Esophagus squamous epithelium (tissue), 5 donors: ENCODE results near the gene EIPR1. TPM values are rescaled to one million over a fixed set of nuclear protein-coding genes. Genes with fewer than 3 reads are reported as not detected.

Experiments used
- DNase-seq: peaks from one replicate; lab custom pipeline; 2025; lab: John Stamatoyannopoulos, UW
- H3K27ac ChIP-seq, 4 donors: fragments of 200-600 bp; sonication (generic); one replicate each; pipeline ENCODE4 v1.5.1; 2016 to 2019; ENCODE audit warnings: mild to moderate bottlenecking in 1 of 4
- H3K27me3 ChIP-seq, 4 donors: fragments of 200-600 bp; sonication (generic); 1 replicate in 3 of 4; 2 replicates in 1 of 4; pipeline versions ENCODE4 v1.5.1 to v1.6.0; 2017 to 2021; ENCODE audit warnings: antibody characterized with exemption in 1 of 4
- H3K36me3 ChIP-seq, 3 donors: fragments of 200-600 bp; sonication (generic); one replicate each; pipeline ENCODE4 v1.5.1; 2016 to 2019
- H3K4me1 ChIP-seq, 3 donors: fragments of 200-600 bp; sonication (generic); one replicate each; pipeline ENCODE4 v1.5.1; 2017 to 2019
- H3K4me3 ChIP-seq, 4 donors: fragments of 200-600 bp; sonication (generic); 1 replicate in 3 of 4; 2 replicates in 1 of 4; pipeline ENCODE4 v1.5.1; 2016 to 2019; ENCODE audit warnings: mild to moderate bottlenecking in 2 of 4, moderate library complexity in 1 of 4
- H3K9me3 ChIP-seq, 3 donors: fragments of 200-600 bp; sonication (generic); one replicate each; pipeline ENCODE4 v1.5.1; 2016 to 2019
- CTCF ChIP-seq, 6 experiments: fragments of 450-650 bp in 4 of 6; fragments of 200-600 bp in 2 of 6; sonication (generic) in 2 of 6; IDR thresholded peaks; one replicate each; pipeline ENCODE4 v1.5.1; 2016 to 2019; ENCODE audit warnings: antibody characterized with exemption in 6 of 6, mild to moderate bottlenecking in 4 of 6, moderate library complexity in 4 of 6
- POLR2A ChIP-seq, 4 donors: fragments of 450-650 bp; IDR thresholded peaks; one replicate each; pipeline ENCODE4 v1.6.1; 2017; ENCODE audit warnings: antibody characterized with exemption in 4 of 4, mild to moderate bottlenecking in 4 of 4, moderate library complexity in 3 of 4
- WGBS, 2 donors: methylation state at CpG; one replicate each; pipeline ENCODE4 v1.1.5; 2018; 5-methylcytosine and 5-hydroxymethylcytosine counted together
- intact Hi-C: fragments of 100-400 bp; cut with DNase I; formaldehyde crosslinking; loops from one replicate; pipeline ENCODE4 v1.15.0; 2022
- total RNA-seq, 4 donors: library from RNA; depleted of rRNA; stranded (reverse); fragments of >200 nt; gene quantifications; one replicate each; pipeline ENCODE4 v1.1.0, GENCODE V29; 2016
- donor health status: DM: yes; HTN: yes; CAD: no.

Gene EIPR1
- total RNA-seq, 4 donors from 2014 or later = 27.3 to 50.6 (median 31.9) TPM

DNA sequence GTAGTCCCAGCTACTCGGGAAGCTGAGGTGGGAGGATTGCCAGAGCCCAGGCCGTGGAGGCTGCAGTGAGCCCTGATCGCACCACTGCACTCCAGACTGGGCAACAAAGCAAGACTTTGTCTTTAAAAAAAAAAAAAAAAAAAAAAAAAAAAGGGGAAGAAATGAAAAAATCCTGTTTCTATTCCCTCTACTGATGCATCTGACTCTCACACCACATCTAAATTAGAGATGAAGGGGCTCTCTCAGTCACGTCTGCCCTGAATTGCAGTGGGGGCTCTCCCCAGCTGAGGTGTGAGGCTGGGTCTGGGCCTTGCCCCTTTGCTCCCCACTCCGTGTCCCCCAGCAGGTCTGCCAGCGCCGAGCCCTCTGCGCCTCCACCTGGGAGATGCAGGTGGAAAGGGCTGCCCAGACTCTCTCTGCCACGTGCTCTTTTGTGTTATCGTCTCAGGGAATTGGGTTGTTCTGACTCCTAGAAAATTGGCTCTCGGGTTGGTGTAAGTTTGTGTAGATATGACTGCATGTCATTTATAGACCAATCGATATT, 32.1 kb upstream of the EIPR1 start:
- no peaks in the 10 kb centered on the region for H3K9me3 ChIP-seq
- 86 to 95% methylated on average over 10 to 12 of the region's 12 CpGs for WGBS, 2 donors

DNA sequence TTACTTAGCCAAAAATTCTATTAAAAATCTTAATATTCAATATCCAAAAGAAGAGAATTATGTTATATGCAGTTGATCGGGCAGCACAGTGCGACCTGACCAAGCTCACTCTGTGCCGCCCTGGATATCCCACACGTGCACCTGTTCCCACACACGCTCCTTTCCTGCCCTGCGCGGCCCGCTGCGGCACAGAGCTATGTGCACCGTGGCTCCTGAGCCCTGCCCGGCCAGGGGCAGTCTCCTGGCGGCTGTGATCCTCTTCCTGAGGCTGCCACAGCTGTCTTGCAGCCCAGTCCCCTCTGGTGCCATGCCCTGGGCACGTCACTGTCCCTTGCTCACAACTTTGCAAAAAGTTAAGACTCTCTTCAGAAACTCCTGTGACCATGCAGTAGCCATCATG, 31.2 kb upstream of the EIPR1 start:
- WGBS, 2 donors = 92 to 98% methylated on average over 13 of the region's 13 CpGs
- intact Hi-C loops = no loop called here
- no peak for DNase-seq
- H3K27me3 ChIP-seq = no peaks in the 10 kb centered on the region
- H3K4me1 ChIP-seq = peaks cover 0 to 34% (median 22%) of the 10 kb centered on the region in 3 donors
- no peaks in the 10 kb centered on the region for H3K9me3 ChIP-seq
- H3K36me3 ChIP-seq = peaks cover 0 to 36% (median 0%) of the 10 kb centered on the region in 3 donors
- H3K27ac ChIP-seq = no peak overlapping the region
- TF ChIP-seq CTCF (IDR thresholded peaks at IDR 0.05) (no peak), POLR2A (IDR thresholded peaks at IDR 0.05) (no peak)
- H3K4me3 ChIP-seq = no peak overlapping the region

More for the DNA sequence above, 32.1 kb upstream of the EIPR1 start:
- H3K36me3 ChIP-seq = peaks cover 0 to 42% (median 3%) of the 10 kb centered on the region in 3 donors
- no peak for DNase-seq
- H3K27me3 ChIP-seq = no peaks in the 10 kb centered on the region
- intact Hi-C loops = no loop called here
- no peak overlapping the region for H3K4me3 ChIP-seq
- H3K4me1 ChIP-seq = peaks cover 0 to 25% (median 22%) of the 10 kb centered on the region in 3 donors
- TF ChIP-seq CTCF (IDR thresholded peaks at IDR 0.05) (no peak), POLR2A (IDR thresholded peaks at IDR 0.05) (no peak)
- no peak overlapping the region for H3K27ac ChIP-seq

GRCh38 chr2:3406501-3406900, 28.9 kb upstream of the EIPR1 start:
- intact Hi-C loops = no loop called here
- Histone ChIP-seq H3K4me1 (peaks cover 0 to 40% (median 22%) of the 10 kb centered on the region in 3 donors), H3K36me3 (peaks cover 0 to 50% (median 0%) of the 10 kb centered on the region in 3 donors), H3K27me3 (no peaks in the 10 kb centered on the region), H3K27ac (peak overlapping the region in 1 of 4 donors; percentile 57), H3K9me3 (no peaks in the 10 kb centered on the region), H3K4me3 (no peak overlapping the region)
- DNase-seq = no peak
- TF ChIP-seq CTCF (IDR thresholded peaks at IDR 0.05) = no peak
- no peak for TF ChIP-seq POLR2A (IDR thresholded peaks at IDR 0.05)
- 55 to 67% methylated on average over 3 of the region's 3 CpGs for WGBS, 2 donors

GRCh38 chr2:3405876-3406275, 28.3 kb upstream of the EIPR1 start:
- Histone ChIP-seq H3K27me3 (no peaks in the 10 kb centered on the region), H3K36me3 (peaks cover 0 to 52% (median 0%) of the 10 kb centered on the region in 3 donors), H3K9me3 (no peaks in the 10 kb centered on the region), H3K27ac (peak overlapping the region in 3 of 4 donors; percentile 18 to 57 (median 32)), H3K4me3 (no peak overlapping the region), H3K4me1 (peaks cover 0 to 40% (median 22%) of the 10 kb centered on the region in 3 donors)
- DNase-seq = no peak
- WGBS, 2 donors = 61 to 67% methylated on average over 7 of the region's 7 CpGs
- intact Hi-C loops = no loop called here
- no peak for TF ChIP-seq CTCF (IDR thresholded peaks at IDR 0.05)

DNA sequence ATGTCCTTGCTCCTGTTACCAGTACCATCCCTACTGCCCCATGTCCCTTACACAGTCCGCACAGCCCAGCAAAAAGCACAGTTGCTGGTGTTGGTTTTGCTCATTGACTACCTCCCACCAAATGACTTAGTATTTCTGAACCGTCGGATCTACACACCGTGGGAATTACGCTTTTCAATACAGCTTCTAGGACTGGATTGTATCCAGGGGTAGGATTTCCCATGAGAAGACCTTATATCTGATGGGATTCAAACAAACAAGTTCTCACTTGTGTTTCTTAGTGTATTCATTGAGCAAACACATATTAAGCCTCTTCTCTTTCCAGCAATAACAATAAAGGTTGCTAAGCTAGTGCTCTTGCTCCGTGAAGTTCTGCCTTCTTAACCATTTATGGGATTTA, 27.7 kb upstream of the EIPR1 start:
- WGBS, 2 donors = 32 to 55% methylated on average over 6 of the region's 6 CpGs
- no peaks in the 10 kb centered on the region for H3K27me3 ChIP-seq
- H3K36me3 ChIP-seq = peaks cover 0 to 53% (median 0%) of the 10 kb centered on the region in 3 donors
- intact Hi-C loops = no loop called here
- TF ChIP-seq CTCF (IDR thresholded peaks at IDR 0.05) (no peak), POLR2A (IDR thresholded peaks at IDR 0.05) (no peak)
- peaks cover 0 to 44% (median 22%) of the 10 kb centered on the region in 3 donors for H3K4me1 ChIP-seq
- H3K4me3 ChIP-seq = no peak overlapping the region
- no peaks in the 10 kb centered on the region for H3K9me3 ChIP-seq
- no peak for DNase-seq
- peak overlapping the region in 3 of 4 donors; percentile 6 to 57 (median 17) for H3K27ac ChIP-seq
